ENCODE results near the gene SULT1C2.

SULT1C2 gene

DNA sequence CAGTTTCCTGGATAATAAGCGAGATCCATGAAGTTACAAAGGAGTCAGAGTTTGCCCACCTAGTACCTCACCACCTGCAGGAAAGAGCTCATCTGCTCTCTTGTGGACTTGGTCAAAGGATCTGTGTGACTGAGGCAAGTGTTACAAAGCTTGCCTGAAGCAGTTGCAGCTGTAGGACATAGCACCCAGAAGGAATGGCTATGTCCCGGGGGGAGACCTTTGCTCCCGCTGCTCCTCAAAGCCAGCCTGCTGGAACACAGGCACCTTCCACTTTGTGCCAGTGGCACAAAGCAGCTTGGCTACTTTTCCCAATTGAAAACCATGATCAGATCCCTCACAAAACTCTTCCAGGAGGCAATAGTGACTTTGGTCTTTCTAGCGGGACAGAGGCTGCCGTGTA, 3.1 kb upstream of the SULT1C2 start:
- Histone ChIP-seq H3K9me3 (ENCODE audit: control insufficient read depth, low read length) (no peaks in the 10 kb centered on the region), H3K4me1 (ENCODE audit: control insufficient read depth, insufficient read depth, low read length) (peaks cover 7% of the 10 kb centered on the region), H3K27me3 (ENCODE audit: control insufficient read depth, insufficient read depth, low read length, poor library complexity, severe bottlenecking) (no peaks in the 10 kb centered on the region), H3K36me3 (ENCODE audit: control insufficient read depth, insufficient read depth, low read length) (no peaks in the 10 kb centered on the region), H3K27ac (ENCODE audit: insufficient read depth, low read depth, low read length, poor library complexity, severe bottlenecking) (no peak overlapping the region), H3K4me3 (ENCODE audit: insufficient read depth, low read depth, low read length) (no peak overlapping the region)
- WGBS, 2 experiments, result 96 to 97% methylated on average over 5 of the region's 5 CpGs

DNA sequence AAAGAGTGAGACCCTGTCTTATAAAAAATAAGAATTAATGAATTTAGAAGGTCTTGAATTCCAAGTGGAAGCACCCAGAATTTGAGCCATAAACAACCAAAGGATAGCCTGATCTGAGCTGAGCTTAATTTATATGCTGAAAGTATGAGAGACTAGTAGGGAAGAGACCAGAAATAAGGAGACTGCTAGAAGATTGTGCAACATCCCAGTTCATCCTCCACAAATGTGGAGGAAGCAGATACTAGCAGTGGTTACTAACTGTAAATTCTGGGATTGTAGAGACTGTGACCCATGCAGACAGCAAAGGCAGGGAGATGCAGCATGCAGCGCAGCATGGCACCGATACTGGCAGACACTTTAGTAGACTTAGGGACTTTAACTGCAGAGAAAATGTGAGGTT, 1.5 kb upstream of the SULT1C2 start:
- 94 to 96% methylated on average over 2 of the region's 2 CpGs for WGBS, 2 experiments
- Histone ChIP-seq H3K36me3 (ENCODE audit: control insufficient read depth, insufficient read depth, low read length) (no peaks in the 10 kb centered on the region), H3K4me3 (ENCODE audit: insufficient read depth, low read depth, low read length) (no peak overlapping the region), H3K9me3 (ENCODE audit: control insufficient read depth, low read length) (no peaks in the 10 kb centered on the region), H3K4me1 (ENCODE audit: control insufficient read depth, insufficient read depth, low read length) (peaks cover 7% of the 10 kb centered on the region), H3K27ac (ENCODE audit: insufficient read depth, low read depth, low read length, poor library complexity, severe bottlenecking) (no peak overlapping the region), H3K27me3 (ENCODE audit: control insufficient read depth, insufficient read depth, low read length, poor library complexity, severe bottlenecking) (no peaks in the 10 kb centered on the region)

DNA sequence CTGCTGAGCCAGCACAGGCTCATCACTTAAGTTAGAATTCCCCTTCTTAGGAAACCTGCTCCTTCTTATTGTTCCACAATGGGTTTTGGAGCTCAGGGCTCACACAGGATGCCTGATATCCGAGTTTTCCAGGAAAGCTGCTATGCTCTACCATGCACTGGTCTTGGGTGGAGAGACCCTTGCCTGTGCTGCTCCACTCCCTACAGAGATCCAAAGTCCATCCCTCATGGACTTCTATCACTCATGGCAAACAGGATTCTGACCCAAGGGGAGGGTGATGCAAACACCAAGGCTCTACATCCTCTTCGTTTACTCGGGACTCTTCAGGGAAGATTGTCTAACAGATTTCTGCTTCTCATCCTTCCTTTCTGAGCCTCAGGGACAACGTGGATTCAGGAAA, 5.2 kb downstream of the SULT1C2 start:
- no peak overlapping the region for H3K27ac ChIP-seq (ENCODE audit: insufficient read depth, low read depth, low read length, poor library complexity, severe bottlenecking)
- H3K4me1 ChIP-seq (ENCODE audit: control insufficient read depth, insufficient read depth, low read length), result no peaks in the 10 kb centered on the region
- no peaks in the 10 kb centered on the region for H3K27me3 ChIP-seq (ENCODE audit: control insufficient read depth, insufficient read depth, low read length, poor library complexity, severe bottlenecking)
- H3K9me3 ChIP-seq (ENCODE audit: control insufficient read depth, low read length), result no peaks in the 10 kb centered on the region
- H3K36me3 ChIP-seq (ENCODE audit: control insufficient read depth, insufficient read depth, low read length), result no peaks in the 10 kb centered on the region
- no peak overlapping the region for H3K4me3 ChIP-seq (ENCODE audit: insufficient read depth, low read depth, low read length)
- WGBS, 2 experiments, result 91 to 94% methylated on average over 4 of the region's 4 CpGs

DNA sequence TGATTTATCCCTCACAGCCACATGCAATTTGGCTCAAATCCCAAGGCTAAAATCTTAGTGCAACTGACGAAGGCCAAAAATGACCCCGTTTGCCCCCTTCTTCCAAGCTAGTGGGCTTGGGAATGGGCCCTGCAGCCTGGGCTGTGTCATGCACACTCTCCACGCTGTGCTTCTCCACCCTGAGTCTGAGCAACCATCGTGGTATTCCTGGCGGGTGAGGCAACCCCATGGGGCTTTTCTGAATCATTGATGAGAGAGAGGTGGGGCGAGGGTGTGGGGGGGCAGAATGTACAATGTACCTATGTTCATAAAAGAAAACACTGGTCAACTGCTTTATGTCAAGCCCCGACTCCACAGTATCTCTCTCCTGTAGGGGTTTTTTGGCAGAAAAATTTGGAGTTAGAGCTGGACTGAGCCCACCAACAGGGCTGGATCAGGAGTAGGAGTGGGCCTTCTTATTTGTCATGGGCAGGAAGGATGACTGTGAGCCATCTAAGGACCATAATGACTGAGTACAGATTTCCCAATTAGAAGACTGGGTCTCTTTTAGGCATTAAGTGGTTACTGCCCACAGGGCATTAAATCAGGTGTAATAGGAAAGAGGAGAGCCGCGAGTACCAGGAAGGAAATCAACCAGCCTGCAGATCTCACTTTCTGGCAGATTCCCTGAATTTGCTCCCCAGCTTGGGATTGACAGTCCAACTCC, 8.9 kb downstream of the SULT1C2 start:
- Histone ChIP-seq H3K27ac (ENCODE audit: insufficient read depth, low read depth, low read length, poor library complexity, severe bottlenecking) (no peak overlapping the region), H3K27me3 (ENCODE audit: control insufficient read depth, insufficient read depth, low read length, poor library complexity, severe bottlenecking) (no peaks in the 10 kb centered on the region), H3K4me1 (ENCODE audit: control insufficient read depth, insufficient read depth, low read length) (no peaks in the 10 kb centered on the region), H3K4me3 (ENCODE audit: insufficient read depth, low read depth, low read length) (no peak overlapping the region), H3K36me3 (ENCODE audit: control insufficient read depth, insufficient read depth, low read length) (no peaks in the 10 kb centered on the region), H3K9me3 (ENCODE audit: control insufficient read depth, low read length) (no peaks in the 10 kb centered on the region)
- WGBS, 2 experiments, result 92 to 95% methylated on average over 8 to 9 of the region's 9 CpGs

DNA sequence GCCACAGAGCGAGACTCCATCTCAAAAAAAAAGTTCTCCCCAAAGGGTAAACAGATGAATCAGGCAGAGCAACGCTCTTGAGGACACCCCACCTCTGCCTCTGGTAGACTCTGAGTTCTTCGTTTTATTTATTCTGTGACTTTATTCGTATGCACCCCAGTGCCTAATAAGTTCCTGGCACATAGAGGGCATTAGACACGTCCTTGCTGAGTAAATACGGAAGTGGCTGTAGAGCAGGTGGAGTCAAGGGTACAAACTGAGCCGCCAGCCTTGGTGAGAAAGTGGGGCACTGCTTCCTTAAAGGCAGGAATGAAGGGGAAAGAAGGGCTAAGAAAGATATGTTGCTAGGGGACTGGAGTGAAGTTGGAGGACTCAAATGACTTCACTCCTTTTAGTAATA, 12.9 kb downstream of the SULT1C2 start:
- H3K9me3 ChIP-seq (ENCODE audit: control insufficient read depth, low read length), result no peaks in the 10 kb centered on the region
- H3K4me1 ChIP-seq (ENCODE audit: control insufficient read depth, insufficient read depth, low read length), result no peaks in the 10 kb centered on the region
- no peak overlapping the region for H3K27ac ChIP-seq (ENCODE audit: insufficient read depth, low read depth, low read length, poor library complexity, severe bottlenecking)
- no peaks in the 10 kb centered on the region for H3K27me3 ChIP-seq (ENCODE audit: control insufficient read depth, insufficient read depth, low read length, poor library complexity, severe bottlenecking)
- 93 to 97% methylated on average over 7 of the region's 7 CpGs for WGBS, 2 experiments
- H3K4me3 ChIP-seq (ENCODE audit: insufficient read depth, low read depth, low read length), result no peak overlapping the region
- no peaks in the 10 kb centered on the region for H3K36me3 ChIP-seq (ENCODE audit: control insufficient read depth, insufficient read depth, low read length)

DNA sequence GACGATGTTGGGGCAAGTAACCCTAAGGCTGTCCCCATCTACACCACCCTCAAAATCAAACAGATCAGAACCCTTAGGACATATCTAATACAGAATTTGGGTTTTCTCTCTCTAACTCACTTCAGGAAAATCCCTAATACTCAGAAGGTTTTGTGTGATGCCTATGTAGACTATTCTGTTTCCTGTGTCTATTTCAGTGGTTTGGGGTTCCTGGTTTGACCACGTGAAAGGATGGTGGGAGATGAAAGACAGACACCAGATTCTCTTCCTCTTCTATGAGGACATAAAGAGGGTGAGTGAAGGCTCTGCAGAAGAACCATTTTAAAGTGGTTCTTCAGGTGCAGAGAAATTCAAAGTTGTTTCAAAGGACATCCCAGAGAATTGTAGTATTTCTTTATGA, 16.3 kb downstream of the SULT1C2 start:
- Histone ChIP-seq H3K4me3 (ENCODE audit: insufficient read depth, low read depth, low read length) (no peak overlapping the region), H3K27ac (ENCODE audit: insufficient read depth, low read depth, low read length, poor library complexity, severe bottlenecking) (no peak overlapping the region), H3K4me1 (ENCODE audit: control insufficient read depth, insufficient read depth, low read length) (no peaks in the 10 kb centered on the region), H3K9me3 (ENCODE audit: control insufficient read depth, low read length) (no peaks in the 10 kb centered on the region), H3K36me3 (ENCODE audit: control insufficient read depth, insufficient read depth, low read length) (no peaks in the 10 kb centered on the region), H3K27me3 (ENCODE audit: control insufficient read depth, insufficient read depth, low read length, poor library complexity, severe bottlenecking) (no peaks in the 10 kb centered on the region)
- 56 to 78% methylated on average over 2 of the region's 2 CpGs for whole genome bisulfite sequencing, 2 experiments

DNA sequence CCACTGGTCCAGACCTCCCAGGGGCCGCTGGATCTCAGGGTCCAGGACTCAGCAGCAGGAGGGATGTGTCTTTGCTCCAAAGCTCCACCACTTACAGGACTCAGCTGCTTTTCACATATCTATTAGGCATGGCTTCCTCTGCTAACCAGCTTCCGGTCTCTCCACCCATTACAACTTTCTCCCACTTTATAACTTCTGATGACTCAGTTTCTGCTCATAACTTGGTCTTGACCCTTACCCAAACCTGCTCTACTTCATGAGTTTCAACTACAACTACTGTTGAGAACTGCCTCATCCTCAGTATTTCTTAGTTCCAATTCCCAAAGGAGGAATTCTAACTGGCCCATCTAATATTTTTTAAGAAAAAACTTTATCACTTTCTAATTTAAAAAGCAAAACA, 17.2 kb downstream of the SULT1C2 start:
- no peaks in the 10 kb centered on the region for H3K4me1 ChIP-seq (ENCODE audit: control insufficient read depth, insufficient read depth, low read length)

DNA sequence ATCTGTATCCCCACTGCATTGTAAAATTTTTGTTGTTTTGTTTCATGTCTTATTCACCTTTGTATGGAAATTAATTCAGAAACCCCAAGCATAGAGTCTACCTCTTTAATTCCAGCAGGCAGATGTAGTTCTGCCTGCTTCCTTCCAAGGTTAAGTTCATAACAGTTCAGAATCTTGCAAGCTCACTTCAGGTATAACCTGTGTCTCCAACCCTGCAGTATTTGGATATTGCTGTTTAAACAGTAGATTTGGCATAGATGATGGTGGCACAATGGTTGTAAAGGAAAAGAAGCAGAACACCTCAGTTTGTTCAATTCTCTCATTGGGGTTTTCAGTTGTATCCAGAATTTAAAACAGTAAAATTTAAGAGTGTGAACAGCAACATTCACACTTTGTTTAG, 21.2 kb downstream of the SULT1C2 start:
- no peaks in the 10 kb centered on the region for H3K9me3 ChIP-seq (ENCODE audit: control insufficient read depth, low read length)
- H3K36me3 ChIP-seq (ENCODE audit: control insufficient read depth, insufficient read depth, low read length), result no peaks in the 10 kb centered on the region
- no peak overlapping the region for H3K4me3 ChIP-seq (ENCODE audit: insufficient read depth, low read depth, low read length)
- H3K27ac ChIP-seq (ENCODE audit: insufficient read depth, low read depth, low read length, poor library complexity, severe bottlenecking), result no peak overlapping the region
- no peaks in the 10 kb centered on the region for H3K4me1 ChIP-seq (ENCODE audit: control insufficient read depth, insufficient read depth, low read length)
- H3K27me3 ChIP-seq (ENCODE audit: control insufficient read depth, insufficient read depth, low read length, poor library complexity, severe bottlenecking), result no peaks in the 10 kb centered on the region

More for the DNA sequence above, 17.2 kb downstream of the SULT1C2 start:
- no peak overlapping the region for H3K4me3 ChIP-seq (ENCODE audit: insufficient read depth, low read depth, low read length)
- no peaks in the 10 kb centered on the region for H3K27me3 ChIP-seq (ENCODE audit: control insufficient read depth, insufficient read depth, low read length, poor library complexity, severe bottlenecking)
- WGBS, 2 experiments, result 90 to 91% methylated on average over 2 of the region's 2 CpGs
- H3K9me3 ChIP-seq (ENCODE audit: control insufficient read depth, low read length), result no peaks in the 10 kb centered on the region
- no peak overlapping the region for H3K27ac ChIP-seq (ENCODE audit: insufficient read depth, low read depth, low read length, poor library complexity, severe bottlenecking)
- no peaks in the 10 kb centered on the region for H3K36me3 ChIP-seq (ENCODE audit: control insufficient read depth, insufficient read depth, low read length)

DNA sequence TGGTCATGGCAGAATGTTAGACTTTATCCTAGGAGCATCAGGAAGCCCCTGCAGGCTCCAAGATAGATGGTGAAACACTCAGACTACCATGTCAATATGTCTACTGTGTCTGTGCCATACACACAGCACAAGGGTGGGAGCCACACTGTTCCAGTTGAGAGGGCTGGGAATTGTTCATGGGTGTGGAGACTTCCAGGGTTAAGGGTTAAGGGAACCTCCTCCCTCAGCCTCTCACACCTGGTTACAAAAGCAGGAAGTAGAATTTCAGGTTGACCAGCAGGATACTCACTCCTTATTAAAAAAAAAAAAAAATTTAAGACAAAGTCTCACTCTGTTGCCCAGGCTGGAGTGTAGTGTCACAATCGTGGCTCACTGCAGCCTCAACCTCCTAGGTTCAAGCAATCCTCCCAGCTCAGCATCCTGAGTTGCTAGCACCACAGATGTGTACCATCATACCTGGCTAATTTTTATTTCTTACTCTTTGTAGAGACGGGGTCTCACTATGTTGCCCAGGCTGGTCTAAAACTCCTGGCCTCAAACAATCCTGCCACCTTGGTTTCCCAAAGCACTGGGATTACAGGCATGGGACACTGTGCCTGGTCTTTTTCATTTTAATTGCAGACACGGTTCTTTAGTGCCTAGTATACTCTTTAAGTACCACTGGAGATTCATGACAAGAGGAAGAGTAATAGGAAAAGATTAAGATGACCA, 26.0 kb downstream of the SULT1C2 start:
- H3K4me3 ChIP-seq (ENCODE audit: insufficient read depth, low read depth, low read length), result no peak overlapping the region
- H3K9me3 ChIP-seq (ENCODE audit: control insufficient read depth, low read length), result no peaks in the 10 kb centered on the region
- no peak overlapping the region for H3K27ac ChIP-seq (ENCODE audit: insufficient read depth, low read depth, low read length, poor library complexity, severe bottlenecking)
- no peaks in the 10 kb centered on the region for H3K27me3 ChIP-seq (ENCODE audit: control insufficient read depth, insufficient read depth, low read length, poor library complexity, severe bottlenecking)
- WGBS, 2 experiments, result 88 to 90% methylated on average over 3 of the region's 3 CpGs
- peaks cover 5% of the 10 kb centered on the region for H3K4me1 ChIP-seq (ENCODE audit: control insufficient read depth, insufficient read depth, low read length)
- no peaks in the 10 kb centered on the region for H3K36me3 ChIP-seq (ENCODE audit: control insufficient read depth, insufficient read depth, low read length)

DNA sequence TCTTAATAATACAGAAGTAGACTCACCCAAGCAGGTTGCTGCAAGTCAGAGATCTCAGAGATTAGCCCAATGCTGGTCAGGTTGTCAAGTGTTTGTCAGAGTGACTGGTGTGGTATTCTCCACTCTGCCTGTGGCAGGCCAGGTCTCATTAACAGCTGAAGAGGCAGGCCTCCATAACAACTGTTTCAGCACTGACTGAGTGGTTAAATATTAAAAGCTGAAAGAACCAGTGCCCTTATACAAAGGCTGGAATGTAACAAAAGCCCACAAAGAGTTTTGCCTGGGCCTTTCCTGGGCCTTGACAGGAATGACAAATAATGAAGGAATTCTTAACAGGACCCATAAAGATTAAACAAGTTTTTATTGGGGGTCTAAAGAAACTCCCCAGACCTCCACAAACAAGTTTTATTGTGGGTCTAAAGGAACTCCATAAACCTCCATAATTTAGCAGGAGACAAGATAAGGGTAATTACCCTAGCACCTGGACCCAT, 26.8 kb downstream of the SULT1C2 start:
- no peaks in the 10 kb centered on the region for H3K36me3 ChIP-seq (ENCODE audit: control insufficient read depth, insufficient read depth, low read length)
- peaks cover 5% of the 10 kb centered on the region for H3K4me1 ChIP-seq (ENCODE audit: control insufficient read depth, insufficient read depth, low read length)
- H3K9me3 ChIP-seq (ENCODE audit: control insufficient read depth, low read length), result no peaks in the 10 kb centered on the region
- no peak overlapping the region for H3K4me3 ChIP-seq (ENCODE audit: insufficient read depth, low read depth, low read length)
- no peak overlapping the region for H3K27ac ChIP-seq (ENCODE audit: insufficient read depth, low read depth, low read length, poor library complexity, severe bottlenecking)
- H3K27me3 ChIP-seq (ENCODE audit: control insufficient read depth, insufficient read depth, low read length, poor library complexity, severe bottlenecking), result no peaks in the 10 kb centered on the region

Measured in ectodermal cell (in vitro differentiated cells).